Stimulated activated naive CD4-positive, alpha-beta T cell treated with Interleukin-2 at 50 U/mL for 16 hours (primary cell): ENCODE results near the gene LRP4.

Experiments
- DNase-seq: peaks from one replicate; lab custom pipeline; 2025; lab: John Stamatoyannopoulos, UW

The LRP4 gene

DNA sequence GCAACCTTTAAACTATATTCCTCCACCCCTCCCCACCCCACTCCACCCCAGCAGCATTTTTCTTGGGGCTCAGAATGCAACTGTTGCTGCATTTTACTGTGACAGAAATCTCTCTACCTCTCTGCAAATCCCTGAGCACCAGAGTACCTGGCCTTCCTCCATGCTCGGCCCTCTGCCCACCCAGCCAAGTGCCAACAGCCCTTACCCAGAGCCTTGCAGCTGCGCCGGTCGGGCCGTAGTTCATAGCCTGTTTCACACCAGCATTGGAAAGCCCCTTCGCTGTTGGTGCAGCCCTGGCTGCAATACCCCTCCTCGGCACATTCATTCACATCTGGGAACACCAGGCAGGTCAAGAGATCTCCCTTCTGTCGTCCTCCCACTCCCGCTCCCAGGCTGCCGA, 23.4 kb downstream of the LRP4 start:
- no peak for DNase-seq

DNA sequence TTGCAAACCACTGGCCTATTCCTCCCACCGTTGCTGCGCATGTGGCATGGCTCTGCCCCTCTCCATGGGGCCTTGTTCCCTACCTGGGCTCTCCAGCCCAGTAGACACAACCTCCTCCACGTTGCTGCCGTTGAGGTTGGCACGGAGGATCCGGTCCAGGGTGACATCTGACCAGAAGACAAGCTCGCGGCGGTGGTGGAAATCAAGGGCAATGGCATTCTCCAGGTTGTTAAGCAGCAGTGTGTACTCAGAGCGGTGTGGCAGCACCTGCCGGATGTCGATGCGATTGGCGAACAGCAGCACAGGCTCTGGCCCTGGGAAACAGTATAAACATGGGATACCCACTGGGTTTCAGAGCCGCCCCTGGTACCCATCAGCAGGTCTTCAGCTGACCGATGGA, 23.8 kb downstream of the LRP4 start:
- DNase-seq, result no peak

DNA sequence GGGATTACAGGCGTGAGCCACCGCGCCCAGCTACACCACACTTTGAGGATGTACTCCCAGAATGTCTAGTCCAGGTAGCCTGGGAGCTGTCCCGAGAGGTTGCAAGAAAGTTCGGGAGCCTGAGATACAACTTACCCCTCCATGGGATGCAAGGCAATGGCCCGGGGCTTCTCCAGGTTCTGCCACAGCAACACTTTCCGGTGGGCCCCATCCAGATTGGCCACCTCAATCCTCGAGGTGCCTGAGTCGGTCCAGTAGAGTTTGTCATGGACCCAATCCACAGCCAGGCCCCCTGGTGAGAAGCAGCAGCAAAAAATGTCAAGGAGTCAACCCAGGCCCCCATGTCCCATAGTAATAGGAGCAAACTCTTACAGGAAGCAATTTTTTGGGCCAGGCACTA, 25.5 kb downstream of the LRP4 start:
- DNase-seq, result no peak

DNA sequence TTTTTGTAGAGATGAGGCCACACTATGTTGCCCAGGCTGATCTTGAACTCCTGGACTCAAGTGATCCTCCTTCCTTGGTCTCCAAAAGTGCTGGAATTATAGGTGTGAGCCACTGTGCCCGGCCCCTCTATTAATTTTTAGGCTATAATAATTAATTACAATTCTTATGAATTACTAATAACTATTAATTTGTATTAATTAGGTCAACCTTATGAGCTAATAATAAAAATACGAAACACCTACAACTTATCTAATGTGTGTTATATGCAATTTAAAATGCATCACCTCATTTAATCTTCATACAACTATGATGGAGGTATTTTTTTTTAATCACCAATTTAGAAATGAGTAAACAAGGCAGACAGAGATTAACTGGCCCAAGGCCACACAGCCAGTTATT, 26.2 kb downstream of the LRP4 start:
- no peak for DNase-seq

DNA sequence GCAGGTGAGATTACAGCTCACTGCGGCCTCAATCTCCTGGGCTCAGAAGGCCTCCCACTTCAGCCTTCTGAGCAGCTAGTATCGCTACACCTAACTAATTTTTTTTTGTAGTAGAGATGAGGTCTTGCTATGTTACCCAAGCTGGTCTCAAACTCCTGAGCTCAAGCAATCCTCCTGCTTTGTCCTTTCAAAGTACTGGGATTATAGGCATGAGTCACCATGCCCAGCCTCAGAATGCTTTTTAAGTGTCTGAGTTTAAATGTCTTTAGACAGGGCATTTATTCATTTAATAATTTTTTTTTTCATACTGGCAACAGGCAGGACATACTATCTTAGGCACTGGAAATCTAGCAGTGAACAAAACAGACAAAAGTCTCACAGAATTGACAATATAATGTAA, 27.7 kb downstream of the LRP4 start:
- no peak for DNase-seq

DNA sequence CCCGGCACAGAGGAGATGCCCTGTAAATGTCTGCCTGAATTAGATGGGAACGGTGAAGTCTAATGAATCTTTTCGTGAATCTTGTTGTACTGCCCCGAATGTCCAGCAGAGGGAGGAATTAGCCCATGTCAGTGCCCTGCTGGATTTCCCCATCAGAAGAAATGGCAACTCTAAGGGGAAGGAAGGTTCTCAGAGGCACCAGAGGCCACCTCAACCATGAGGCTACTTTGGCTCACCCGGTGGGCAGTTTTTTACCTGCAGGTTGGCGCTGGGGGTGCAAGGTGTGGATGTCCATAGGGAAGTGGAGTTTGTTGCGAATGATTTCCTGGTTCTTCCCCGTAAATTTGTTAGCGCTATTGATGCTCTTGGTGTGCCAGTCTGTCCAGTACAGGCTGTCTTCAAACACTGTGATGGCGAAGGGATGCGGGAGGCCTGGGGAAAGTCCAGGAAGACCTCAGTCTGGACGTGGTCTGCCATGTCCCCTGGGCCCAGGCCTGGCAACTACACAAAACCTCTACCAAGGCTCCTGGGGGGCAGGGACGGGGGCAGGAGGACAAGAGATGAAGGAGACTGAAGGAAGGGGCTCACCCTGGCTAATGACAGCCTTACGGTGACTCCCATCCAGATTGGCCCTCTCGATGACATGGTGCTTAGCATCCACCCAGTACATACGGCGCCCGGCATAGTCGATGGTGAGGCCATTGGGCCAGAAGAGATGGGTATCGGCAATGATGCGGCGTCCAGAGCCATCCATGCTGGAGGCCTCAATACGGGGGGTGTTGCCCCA, 28.5 kb downstream of the LRP4 start:
- peak; percentile 47 for DNase-seq

DNA sequence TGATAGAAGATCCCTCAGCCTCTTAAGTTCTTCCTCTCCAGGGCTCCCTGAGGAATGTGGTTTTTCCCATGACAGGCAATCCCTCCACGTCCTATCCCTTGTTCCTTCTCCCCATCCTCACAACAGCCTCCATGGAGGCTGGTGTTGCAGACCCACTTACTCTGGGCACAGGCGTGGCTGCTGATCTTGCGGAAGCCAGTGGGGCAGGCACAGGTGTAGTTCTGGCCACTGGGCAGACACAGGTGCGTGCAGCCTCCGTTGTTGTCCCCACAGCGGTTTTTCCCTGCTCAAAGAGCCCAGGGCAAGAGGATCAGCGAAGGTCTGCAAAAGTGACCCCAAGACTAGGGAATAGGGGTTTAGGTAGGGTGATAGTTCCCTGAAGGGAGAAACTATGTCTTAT, 29.1 kb downstream of the LRP4 start:
- DNase-seq, result no peak

DNA sequence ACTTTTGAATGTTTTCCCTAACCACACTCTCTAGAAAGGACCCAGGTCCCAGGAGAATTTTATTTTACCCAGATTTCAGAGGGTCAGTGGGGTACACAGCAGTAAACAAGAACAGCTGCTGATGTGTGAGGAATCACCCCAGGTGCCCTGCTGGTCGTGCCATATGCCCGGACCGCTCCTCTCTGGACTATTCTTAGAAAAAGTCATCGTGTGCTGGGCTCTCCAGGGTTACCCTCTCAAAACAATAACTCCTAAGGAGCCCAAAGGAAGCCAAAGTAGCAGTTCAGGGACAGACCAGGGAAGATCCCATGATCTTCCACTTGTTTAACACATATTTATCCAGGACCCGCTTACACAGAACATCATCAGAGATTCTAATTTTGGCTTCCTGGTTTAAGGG, 29.7 kb downstream of the LRP4 start:
- no peak for DNase-seq

DNA sequence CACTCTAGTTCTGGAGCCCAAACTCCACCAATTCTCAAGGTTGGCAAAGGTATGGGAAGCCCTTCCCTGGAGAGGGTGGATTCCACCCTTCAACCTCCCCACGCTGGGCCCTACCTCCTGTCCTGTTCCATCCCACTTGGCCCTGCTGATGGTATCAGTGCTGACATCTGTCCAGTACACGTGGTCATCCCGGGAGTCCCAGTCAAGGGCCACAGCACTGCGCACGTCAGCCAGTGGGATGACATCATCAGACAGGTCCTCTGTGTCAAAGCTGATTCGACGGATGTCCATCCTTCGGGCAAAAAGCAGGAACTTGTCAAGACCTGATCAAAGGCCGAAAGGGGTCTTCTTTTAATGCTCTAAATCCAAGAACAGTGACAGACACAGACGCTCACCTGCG, 32.1 kb downstream of the LRP4 start:
- no peak for DNase-seq

DNA sequence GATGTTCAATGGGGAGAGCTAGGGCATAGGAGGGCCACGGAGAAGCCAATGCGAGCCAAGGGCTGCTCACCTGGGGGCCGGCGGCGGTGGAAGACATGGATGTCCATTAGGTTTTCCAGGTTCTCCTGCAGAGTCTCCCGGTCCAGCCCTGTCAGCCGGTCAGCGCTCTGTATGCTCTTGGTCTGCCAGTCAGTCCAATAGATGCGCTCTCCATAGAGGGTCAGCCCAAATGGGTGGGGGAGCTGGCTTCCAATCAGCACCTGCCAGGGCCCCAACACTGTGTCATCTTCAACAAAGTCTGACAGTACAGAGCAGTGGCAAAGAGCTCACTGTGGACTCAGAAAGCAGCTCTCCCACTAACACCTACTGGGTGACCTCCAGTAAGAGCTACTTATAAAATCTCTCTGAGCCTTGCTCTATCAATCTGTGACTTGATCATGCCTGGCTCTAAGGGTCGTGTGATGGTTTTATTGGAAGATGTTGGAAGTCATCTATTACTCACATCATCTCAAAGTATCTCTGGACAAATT, 39.2 kb downstream of the LRP4 start:
- no peak for DNase-seq

DNA sequence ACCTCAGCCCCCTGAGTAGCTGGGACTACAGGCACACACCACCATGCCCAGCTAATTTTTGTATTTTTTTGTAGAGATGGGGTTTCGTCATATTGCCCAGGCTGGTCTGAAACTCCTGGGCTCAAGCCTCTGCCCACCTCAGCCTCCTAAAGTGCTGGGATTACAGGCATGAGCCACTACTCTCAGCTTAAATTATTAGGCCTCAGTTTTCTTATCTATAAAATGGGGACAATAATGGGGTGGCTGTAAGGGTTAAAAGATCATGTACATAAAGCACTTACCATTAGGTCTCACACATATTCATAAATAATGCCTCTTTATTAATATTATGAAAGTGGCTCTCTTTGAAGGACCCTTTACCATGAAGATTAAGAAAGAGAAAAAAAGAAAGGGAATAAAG, 40.8 kb downstream of the LRP4 start:
- no peak for DNase-seq

DNA sequence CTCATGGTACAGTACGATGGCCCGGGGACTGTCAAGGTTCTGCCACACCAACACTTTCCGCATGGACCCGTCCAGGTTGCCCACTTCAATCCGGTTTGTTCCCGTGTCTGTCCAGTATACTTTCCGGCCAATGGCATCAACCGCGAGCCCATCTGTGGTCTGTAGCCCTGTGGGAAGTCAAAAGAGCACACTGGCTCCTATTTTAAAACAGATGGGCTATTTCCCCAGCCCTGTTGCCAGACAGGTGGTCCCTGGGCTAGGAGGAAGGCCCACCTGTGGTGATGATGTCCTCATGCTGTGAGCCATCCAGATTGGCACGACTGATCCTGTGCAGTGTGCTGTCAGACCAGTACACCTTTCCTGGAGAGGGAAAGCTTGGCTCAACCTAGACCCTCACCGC, 41.9 kb downstream of the LRP4 start:
- no peak for DNase-seq

DNA sequence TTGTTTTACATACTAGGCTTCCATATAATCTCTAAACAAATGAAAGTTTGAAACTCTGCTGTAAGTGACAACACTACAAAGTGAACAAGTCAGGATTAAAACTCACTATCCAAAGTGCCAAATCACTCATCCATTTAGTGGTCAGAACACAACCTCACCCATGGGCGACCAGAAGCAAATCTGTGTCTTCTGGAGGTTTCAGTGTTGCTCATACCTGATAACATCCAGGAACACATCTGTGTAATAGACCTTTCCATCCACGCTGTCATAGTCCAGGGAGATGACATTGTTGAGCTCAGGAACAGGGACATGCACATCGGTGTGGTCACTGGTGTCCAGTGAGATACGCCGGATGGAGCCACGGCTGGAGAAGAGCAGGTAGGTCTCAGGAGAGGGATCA, 43.8 kb downstream of the LRP4 start:
- DNase-seq, result no peak

DNA sequence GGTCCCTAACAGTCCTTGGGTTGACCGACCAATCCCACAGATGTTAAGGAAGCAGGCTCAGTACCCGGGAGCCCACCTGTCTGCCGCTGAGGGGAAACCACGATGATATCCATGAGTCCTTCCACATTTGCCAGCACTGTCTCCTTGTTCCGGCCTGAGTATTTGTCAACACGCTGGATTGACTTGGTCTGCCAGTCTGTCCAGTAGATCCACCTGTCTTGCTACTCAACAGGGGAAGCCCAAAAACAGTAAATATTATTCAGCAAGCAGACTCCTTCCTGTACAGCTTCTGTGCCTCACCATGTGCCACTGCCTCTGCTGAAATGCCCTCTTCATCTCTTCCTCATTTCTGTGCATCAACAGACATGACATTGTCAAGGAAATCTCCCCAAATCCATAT, 49.4 kb downstream of the LRP4 start:
- DNase-seq, result no peak

DNA sequence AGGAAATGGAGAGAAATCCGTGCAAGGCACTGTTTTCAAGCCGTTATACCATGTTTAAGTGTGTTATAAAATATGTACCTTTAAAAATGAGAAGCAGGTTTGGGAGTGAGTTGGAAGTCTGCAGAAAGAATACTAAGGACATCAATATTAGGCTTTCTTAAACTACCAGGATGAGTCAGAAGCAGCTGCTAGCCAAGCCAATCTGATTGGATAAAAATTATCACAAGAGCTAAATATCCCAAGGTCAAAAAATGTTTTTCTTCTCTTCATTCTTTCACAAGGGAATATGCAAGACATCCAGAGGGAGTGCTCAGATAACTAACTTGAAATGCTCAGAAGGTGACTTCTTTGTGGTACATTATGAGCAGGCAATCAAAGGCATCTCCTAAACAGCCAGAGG, 53.0 kb downstream of the LRP4 start:
- no peak for DNase-seq

DNA sequence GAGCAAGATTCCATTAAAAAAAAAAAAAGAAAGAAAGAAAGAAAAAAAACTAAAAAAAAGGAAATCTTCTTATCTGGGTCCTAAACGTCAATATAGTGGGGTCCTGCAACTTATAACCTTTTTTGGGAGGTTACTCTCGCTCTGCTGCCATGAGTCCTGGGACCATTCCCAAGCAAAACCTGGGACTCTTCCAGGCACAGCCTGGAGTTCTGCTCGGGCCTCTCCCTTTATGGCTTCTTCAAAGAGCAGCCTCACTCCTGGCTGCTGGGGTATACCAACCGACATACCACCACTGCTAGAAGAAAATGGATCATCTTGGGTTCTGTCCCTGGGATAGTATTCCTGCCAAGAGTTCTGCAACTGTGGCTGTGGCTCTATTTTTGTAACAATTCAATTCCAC, 58.1 kb downstream of the LRP4 start:
- DNase-seq, result no peak

DNA sequence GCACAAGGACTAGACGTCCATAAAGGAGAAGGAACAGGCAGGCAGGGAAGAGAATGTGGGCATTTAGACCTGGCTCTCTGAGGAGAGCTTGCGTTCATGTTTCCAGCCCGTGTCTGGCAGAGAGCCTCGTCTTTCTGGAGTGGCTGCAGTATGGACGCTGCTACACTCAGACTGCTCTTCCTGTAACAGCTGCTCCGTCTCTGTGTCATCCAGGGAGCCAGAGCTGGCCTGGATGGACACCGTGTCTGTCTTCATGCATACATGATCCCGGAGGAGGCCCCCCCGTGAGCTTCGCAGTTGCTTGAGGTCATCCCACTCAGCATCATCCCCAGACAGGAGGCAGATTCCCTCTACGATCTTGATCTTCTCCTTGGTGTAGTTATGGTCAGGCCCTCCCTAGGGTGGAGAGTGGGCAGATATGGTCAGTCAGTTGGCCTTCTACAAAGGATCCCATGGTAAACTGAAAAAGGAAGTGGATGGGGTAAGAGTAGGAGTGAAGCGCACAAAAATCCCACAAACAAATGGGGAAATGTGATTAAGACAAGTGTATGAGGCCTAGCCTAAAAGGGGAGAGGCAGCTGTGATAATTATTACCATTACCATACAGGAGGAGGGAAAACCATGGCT, 59.3 kb downstream of the LRP4 start:
- DNase-seq, result no peak

DNA sequence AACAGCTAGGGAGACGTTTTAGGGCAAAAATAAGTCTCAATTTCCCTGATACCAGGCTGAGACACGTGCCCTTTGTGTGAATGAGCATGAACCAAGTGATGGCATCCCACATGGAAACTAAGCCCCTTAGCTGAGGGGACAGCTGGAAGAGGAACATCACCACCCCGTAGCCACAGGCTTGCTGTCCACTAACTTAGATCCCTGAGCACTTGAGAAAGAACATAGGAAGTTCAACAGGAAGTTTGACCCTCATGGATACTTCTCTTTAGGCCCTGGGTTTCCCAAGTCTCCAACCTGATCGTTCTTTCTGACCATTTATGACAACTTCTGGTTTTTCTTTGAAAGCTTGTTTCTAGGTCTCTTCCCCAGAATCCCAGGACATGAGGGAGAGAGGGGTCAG, 60.7 kb downstream of the LRP4 start:
- DNase-seq, result no peak

DNA sequence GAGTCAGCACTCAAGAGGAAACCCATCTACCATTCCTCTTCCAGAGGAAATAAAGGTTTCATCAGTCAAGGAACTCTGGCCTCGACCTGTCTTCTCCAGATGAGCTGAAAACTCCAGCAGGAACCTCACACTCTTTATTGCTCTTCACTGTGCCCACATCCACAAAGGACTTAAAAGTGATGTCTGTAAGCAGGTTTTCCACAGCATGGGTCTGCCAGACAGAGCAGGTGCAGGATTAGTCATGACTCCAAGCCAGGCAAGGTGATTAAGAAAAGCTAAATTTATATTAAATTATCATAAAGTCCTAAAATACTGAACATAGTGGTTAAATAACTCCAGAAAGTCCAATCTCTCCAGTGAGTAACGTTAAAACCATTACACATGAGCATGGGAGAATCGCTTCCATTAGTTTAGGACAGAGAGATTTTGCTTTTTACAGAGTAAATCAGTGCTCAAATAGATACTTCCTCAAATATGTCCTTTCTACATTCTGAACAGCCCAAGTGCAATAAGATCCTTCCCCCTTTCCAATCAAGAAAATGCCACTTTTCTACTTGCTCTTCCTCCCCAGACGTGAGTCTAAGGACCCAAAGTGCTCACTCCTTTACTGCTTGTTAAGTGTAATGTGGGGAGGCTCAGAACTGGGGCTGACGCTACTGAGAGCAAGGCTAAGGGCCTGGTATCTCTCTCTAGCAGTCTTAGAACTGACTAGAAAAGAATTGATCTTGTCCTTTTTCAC, 61.6 kb downstream of the LRP4 start:
- no peak for DNase-seq

DNA sequence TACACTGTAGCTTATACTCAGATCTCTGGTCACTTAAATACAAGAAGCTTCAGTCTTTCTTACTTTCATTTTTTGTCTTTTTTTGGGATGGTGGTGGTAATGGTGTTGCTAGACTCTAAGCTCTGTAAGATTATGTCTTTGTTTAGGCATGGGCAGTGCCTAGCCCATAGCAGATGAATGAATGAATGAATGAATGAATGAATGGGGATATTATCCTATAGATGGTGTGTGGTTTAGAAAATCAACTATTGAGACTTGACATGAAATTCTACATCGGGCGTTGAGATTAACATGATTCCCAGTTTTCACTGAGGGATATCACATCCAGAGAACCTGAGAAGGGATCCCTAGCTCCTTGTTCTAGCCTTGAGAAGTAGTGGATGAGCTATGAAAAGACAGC, 62.5 kb downstream of the LRP4 start:
- no peak for DNase-seq

DNA sequence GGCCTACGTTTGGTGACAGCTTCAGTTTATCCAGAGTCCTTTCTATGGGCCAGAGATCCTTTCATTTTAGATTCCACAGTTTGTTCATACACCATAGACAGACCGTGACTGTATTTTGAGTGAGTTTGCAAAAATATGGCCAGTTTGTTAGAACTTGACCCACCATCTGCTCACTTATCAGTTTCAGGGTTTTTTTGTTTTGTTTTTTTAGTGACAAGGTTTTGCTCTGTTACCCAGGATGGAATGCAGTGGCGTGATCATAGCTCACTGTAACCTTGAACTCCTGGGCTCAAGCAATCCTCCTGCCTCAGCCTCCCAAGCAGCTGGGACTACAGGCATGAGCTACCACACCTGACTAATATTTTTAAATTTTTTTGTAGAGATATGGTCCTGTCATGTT, 63.2 kb downstream of the LRP4 start:
- no peak for DNase-seq

DNA sequence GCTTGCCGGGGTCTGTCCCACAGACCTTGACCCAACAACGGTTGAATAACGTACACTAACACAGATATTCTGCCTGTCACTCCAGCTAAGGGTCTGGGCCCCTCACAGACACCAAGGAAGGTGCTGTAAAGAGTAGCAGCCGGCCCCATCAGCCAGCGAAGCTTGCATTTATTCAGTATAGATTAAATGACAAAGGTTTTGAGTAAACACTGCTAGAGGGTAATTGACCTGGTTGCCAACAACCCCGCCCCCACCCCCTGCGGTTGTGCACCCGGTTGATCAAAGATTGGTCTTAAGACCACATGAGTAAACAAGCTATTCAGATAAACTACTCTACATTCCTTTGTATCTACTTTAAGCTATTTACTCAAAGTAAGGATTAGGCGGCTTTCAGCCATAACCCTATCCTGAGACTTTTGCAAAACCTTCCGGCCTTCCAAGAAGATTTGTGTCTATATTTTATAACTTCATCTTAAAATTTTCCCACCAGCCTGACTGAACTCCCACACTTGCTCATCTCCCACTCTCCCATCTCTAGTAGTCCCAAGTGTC, 67.4 kb downstream of the LRP4 start:
- no peak for DNase-seq

DNA sequence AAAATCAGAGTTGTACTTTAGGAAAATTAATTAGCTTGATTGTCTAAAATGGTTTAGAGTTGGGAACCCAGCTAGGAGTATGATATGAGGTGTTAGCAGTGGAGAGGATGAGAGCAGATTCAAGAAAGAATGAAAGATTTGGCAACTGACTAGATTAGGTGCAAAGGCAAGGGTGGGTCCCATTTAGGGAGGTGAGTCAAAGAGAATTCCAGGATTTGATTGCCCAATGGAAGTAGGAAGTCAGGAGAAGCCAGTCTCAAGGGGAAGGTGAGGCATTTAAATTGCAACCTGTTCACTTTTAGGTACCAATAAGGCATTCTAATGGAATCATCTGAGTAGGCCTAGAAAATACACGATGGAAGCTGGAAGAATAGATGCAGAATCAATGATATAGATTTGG, 68.7 kb downstream of the LRP4 start:
- DNase-seq, result no peak
